ENCODE results near the gene GRIN2C. TPM values are rescaled to one million over a fixed set of nuclear protein-coding genes. Genes with fewer than 3 reads are reported as not detected.

Gene GRIN2C
- total RNA-seq, 2 experiments from 2014 or later = not detected

DNA sequence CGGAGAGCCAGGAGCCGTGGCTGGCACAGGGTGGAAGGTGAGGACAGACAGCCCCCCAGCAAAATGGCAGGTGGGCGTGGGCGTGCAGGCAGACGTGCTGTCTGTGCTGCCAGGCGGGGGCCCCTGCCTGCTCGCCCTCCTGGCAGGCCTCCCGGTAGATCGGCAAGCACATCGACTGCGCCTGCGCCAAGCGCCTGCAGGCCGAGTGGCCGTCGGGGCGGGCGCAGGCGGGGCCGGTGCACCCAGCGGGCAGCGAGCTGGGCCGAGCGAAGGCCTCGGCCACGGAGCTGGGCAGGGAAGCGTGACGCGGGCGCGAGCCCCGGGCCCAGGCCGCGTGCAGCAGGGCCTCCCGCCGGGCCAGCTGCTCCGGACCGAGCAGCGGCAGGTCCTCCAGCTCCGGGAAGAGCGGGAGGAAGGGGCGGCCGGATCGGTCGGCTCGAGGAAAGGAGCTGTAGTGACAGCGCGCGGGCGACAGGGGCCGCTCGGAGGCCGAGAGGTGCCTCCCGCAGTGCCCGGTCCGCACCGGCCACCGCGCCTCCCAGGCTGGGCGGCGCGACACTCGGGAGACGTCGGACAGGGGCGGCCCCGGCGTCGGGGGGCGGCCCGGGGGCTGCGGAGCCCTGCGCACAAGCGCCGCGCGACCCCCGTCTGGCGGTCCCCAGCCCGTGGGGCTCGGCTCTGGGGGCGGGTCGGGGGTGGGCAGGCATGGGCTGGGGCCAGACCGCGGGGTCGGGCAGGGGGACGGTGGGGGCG is 16.9 kb downstream of the GRIN2C start:
- H3K36me3 ChIP-seq (ENCODE audit: insufficient read depth, low read length) = peaks cover 8% of the 10 kb centered on the region
- Mint-ChIP-seq H3K9me3 (no peaks in the 10 kb centered on the region), H3K27ac (no peak overlapping the region), H3K27me3 (peaks cover 22% of the 10 kb centered on the region), H3K4me3 (no peak overlapping the region), H3K36me3 (ENCODE audit: low read depth) (no peaks in the 10 kb centered on the region), H3K4me1 (ENCODE audit: low read depth) (peaks cover 10% of the 10 kb centered on the region)
- peaks cover 22% of the 10 kb centered on the region for H3K4me1 ChIP-seq (ENCODE audit: insufficient read depth, low read length)
- H3K4me3 ChIP-seq (ENCODE audit: low read length) = no peak overlapping the region
- no peak overlapping the region for H3K27ac ChIP-seq (ENCODE audit: low read depth in 1 of 2, low read length in 2 of 2)
- ChIA-PET POLR2A (interaction anchor here (1.3 kb wide), 1 partner anchor 30 kb away, joined by 3 read pairs; the partner anchor contains the start of gene FDXR), CTCF (interaction anchor here (0.6 to 1.9 kb wide), 5 partner anchors 14 to 32 kb away, joined by 3 to 18 read pairs (median 3); no protein-coding TSS in a partner anchor)
- DNase-seq (peak in 3 of 14 experiments; percentile 31 to 51 (median 51)), ATAC-seq (ENCODE audit: poor library complexity) (peak; percentile 41)
- intact Hi-C loops (cut with DNase I, micrococcal nuclease) = no loop called here
- no peaks in the 10 kb centered on the region for H3K9me3 ChIP-seq (ENCODE audit: control insufficient read depth in 1 of 2, insufficient read depth in 1 of 2, low read length in 2 of 2)
- TF ChIP-seq, protein P1, sequence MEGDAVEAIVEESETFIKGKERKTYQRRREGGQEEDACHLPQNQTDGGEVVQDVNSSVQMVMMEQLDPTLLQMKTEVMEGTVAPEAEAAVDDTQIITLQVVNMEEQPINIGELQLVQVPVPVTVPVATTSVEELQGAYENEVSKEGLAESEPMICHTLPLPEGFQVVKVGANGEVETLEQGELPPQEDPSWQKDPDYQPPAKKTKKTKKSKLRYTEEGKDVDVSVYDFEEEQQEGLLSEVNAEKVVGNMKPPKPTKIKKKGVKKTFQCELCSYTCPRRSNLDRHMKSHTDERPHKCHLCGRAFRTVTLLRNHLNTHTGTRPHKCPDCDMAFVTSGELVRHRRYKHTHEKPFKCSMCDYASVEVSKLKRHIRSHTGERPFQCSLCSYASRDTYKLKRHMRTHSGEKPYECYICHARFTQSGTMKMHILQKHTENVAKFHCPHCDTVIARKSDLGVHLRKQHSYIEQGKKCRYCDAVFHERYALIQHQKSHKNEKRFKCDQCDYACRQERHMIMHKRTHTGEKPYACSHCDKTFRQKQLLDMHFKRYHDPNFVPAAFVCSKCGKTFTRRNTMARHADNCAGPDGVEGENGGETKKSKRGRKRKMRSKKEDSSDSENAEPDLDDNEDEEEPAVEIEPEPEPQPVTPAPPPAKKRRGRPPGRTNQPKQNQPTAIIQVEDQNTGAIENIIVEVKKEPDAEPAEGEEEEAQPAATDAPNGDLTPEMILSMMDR (IDR thresholded peaks at IDR 0.05) = no peak
- peaks cover 3 to 4% of the 10 kb centered on the region in 2 experiments for H3K27me3 ChIP-seq (ENCODE audit: control insufficient read depth in 1 of 2, insufficient read depth in 2 of 2, low read length in 2 of 2)

- peaks cover 8% of the 10 kb centered on the region for H3K36me3 ChIP-seq (ENCODE audit: insufficient read depth, low read length)
- H3K27ac ChIP-seq (ENCODE audit: low read depth in 1 of 2, low read length in 2 of 2) = no peak overlapping the region
- no peak overlapping the region for H3K4me3 Mint-ChIP-seq
- DNase-seq = no peak
- H3K36me3 Mint-ChIP-seq (ENCODE audit: low read depth) = peaks cover under 1% of the 10 kb centered on the region
- H3K27me3 Mint-ChIP-seq = peaks cover 22% of the 10 kb centered on the region
- H3K27ac Mint-ChIP-seq = no peak overlapping the region
- ChIA-PET POLR2A (no interaction called here), CTCF (interaction anchor here (0.6 to 1.9 kb wide), 4 partner anchors 14 to 32 kb away, joined by 3 to 18 read pairs (median 3); no protein-coding TSS in a partner anchor)
- H3K4me3 ChIP-seq (ENCODE audit: low read length) = no peak overlapping the region
- H3K4me1 Mint-ChIP-seq (ENCODE audit: low read depth) = peaks cover 10% of the 10 kb centered on the region
- peaks cover 3 to 4% of the 10 kb centered on the region in 2 experiments for H3K27me3 ChIP-seq (ENCODE audit: control insufficient read depth in 1 of 2, insufficient read depth in 2 of 2, low read length in 2 of 2)
- intact Hi-C loops (cut with DNase I, micrococcal nuclease) = no loop called here
- no peaks in the 10 kb centered on the region for H3K9me3 ChIP-seq (ENCODE audit: control insufficient read depth in 1 of 2, insufficient read depth in 1 of 2, low read length in 2 of 2)
- peaks cover 22% of the 10 kb centered on the region for H3K4me1 ChIP-seq (ENCODE audit: insufficient read depth, low read length)
- H3K9me3 Mint-ChIP-seq = no peaks in the 10 kb centered on the region
- no peak for ATAC-seq (ENCODE audit: poor library complexity)
- TF ChIP-seq, protein P1 (IDR thresholded peaks at IDR 0.05) = no peak
Observed at GRCh38 chr17:74842146-74842598, 17.5 kb downstream of the GRIN2C start.

DNA sequence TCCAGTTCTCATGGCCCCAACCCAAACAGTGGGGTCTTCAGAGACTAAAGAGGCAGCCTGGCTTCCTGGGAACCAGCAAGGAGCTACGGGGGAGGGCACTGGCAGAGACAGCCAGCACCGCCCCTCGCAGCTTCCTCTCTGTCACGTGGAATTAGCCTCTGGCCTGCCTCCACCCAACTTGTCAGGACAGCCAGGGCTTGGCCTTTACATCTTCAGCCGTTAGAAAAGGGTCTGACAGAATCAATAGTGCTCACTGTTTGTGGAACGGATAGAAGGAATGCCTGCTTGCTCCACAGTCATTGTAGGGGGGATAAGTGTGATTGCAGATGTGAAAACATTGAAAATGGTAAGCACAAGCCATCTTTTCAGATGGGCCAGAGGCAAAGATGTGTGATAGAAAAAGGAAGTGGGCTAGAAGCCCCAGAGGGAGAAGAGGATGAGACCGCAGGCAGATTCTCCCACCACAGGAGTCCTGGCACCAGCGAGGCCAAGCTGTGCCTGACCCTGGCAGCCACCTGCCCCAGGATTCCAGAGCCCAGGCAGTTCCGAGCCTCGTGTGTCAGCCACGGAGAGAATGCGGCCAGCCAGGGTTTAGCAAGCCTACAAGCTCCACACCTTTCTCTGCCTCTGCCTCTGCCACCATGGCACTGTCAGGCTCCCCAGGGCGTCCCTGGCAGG is 18.6 kb downstream of the GRIN2C start:
- Mint-ChIP-seq H3K27me3 (peaks cover 22% of the 10 kb centered on the region), H3K27ac (no peak overlapping the region), H3K9me3 (no peaks in the 10 kb centered on the region), H3K4me1 (ENCODE audit: low read depth) (peaks cover 10% of the 10 kb centered on the region), H3K36me3 (ENCODE audit: low read depth) (peaks cover 11% of the 10 kb centered on the region), H3K4me3 (no peak overlapping the region)
- H3K4me1 ChIP-seq (ENCODE audit: insufficient read depth, low read length) = peaks cover 22% of the 10 kb centered on the region
- H3K36me3 ChIP-seq (ENCODE audit: insufficient read depth, low read length) = peaks cover 18% of the 10 kb centered on the region
- H3K9me3 ChIP-seq (ENCODE audit: control insufficient read depth in 1 of 2, insufficient read depth in 1 of 2, low read length in 2 of 2) = no peaks in the 10 kb centered on the region
- no peak overlapping the region for H3K4me3 ChIP-seq (ENCODE audit: low read length)
- peaks cover 3 to 4% of the 10 kb centered on the region in 2 experiments for H3K27me3 ChIP-seq (ENCODE audit: control insufficient read depth in 1 of 2, insufficient read depth in 2 of 2, low read length in 2 of 2)
- ChIA-PET CTCF (no interaction called here), POLR2A (no interaction called here)
- DNase-seq = no peak
- intact Hi-C loops (cut with DNase I, micrococcal nuclease) = no loop called here
- TF ChIP-seq, protein P1 (IDR thresholded peaks at IDR 0.05) = no peak
- ATAC-seq (ENCODE audit: poor library complexity) = no peak
- H3K27ac ChIP-seq (ENCODE audit: low read depth in 1 of 2, low read length in 2 of 2) = no peak overlapping the region
